Activated B cell treated with CpG ODN at 0.5 μM for 24 hours (primary cell): ENCODE data around the gene SAMM50. TPM values are rescaled to one million over a fixed set of nuclear protein-coding genes. Genes with fewer than 3 reads are reported as not detected.

Source experiments
- ATAC-seq: fragments of 200-7000 bp; cut with Tn5 transposase; one replicate; pipeline ENCODE4 v1.10.0; 2021; ENCODE audit warnings: low read depth, mild to moderate bottlenecking, moderate library complexity
- CTCF ChIA-PET: fragments of 350-600 bp; sonication (Branson Sonifier 250); formaldehyde crosslinking; loops from one replicate; lab custom pipeline; 2021; ENCODE audit warnings: antibody characterized with exemption; lab: Charles Lee
- POLR2A ChIA-PET: fragments of 350-600 bp; sonication (Branson Sonifier 250); formaldehyde crosslinking; loops from one replicate; lab custom pipeline; 2021; ENCODE audit warnings: antibody characterized with exemption; lab: Charles Lee
- DNase-seq: peaks from one replicate; pipeline ENCODE4 v3.0.0; 2022
- H3K27ac Mint-ChIP-seq: one replicate; pipeline ENCODE4 v1.8.0; 2020; ENCODE audit warnings: mixed read lengths
- H3K27me3 Mint-ChIP-seq: one replicate; pipeline ENCODE4 v1.8.0; 2021; ENCODE audit warnings: mixed read lengths
- H3K36me3 Mint-ChIP-seq: one replicate; pipeline ENCODE4 v1.8.0; 2021; ENCODE audit warnings: low read depth, mixed read lengths
- H3K4me1 Mint-ChIP-seq: one replicate; pipeline ENCODE4 v1.8.0; 2021; ENCODE audit warnings: mixed read lengths
- H3K4me3 Mint-ChIP-seq: one replicate; pipeline ENCODE4 v1.8.0; 2020; ENCODE audit warnings: mild to moderate bottlenecking, mixed read lengths
- H3K9me3 Mint-ChIP-seq: one replicate; pipeline ENCODE4 v1.8.0; 2020; ENCODE audit warnings: mixed read lengths
- CTCF ChIP-seq: fragments of 200-600 bp; IDR thresholded peaks from one replicate; pipeline ENCODE4 v1.8.0; 2022; ENCODE audit warnings: antibody characterized with exemption, mild to moderate bottlenecking
- intact Hi-C: fragments of 100-400 bp; cut with micrococcal nuclease; formaldehyde crosslinking; loops from one replicate; pipeline ENCODE4 v1.15.1; 2024
- total RNA-seq: library from RNA; stranded (reverse); gene quantifications from 2 replicates; pipeline ENCODE4 v1.2.3, GENCODE V29; 2022

Gene SAMM50
- total RNA-seq, 1 donor from 2014 or later = 51.2 TPM

GRCh38 chr22:43964314-43964857 lies 9.1 kb downstream of the SAMM50 start:
- ChIA-PET POLR2A (no interaction called here), CTCF (interaction anchor here (1.0 to 1.1 kb wide), 2 partner anchors 18 to 29 kb away, joined by 3 to 4 read pairs; no protein-coding TSS in a partner anchor)
- Mint-ChIP-seq H3K36me3 (peaks cover 64% of the 10 kb centered on the region), H3K4me3 (no peak overlapping the region), H3K4me1 (peaks cover 1% of the 10 kb centered on the region), H3K9me3 (no peaks in the 10 kb centered on the region), H3K27me3 (no peaks in the 10 kb centered on the region), H3K27ac (no peak overlapping the region)
- DNase-seq (no peak), ATAC-seq (no peak)
- intact Hi-C loops = no loop called here
- no peak for TF ChIP-seq CTCF

- Mint-ChIP-seq H3K4me3 (no peak overlapping the region), H3K36me3 (peaks cover 83% of the 10 kb centered on the region), H3K27ac (no peak overlapping the region), H3K27me3 (no peaks in the 10 kb centered on the region), H3K4me1 (no peaks in the 10 kb centered on the region), H3K9me3 (no peaks in the 10 kb centered on the region)
- no peak for ATAC-seq
- DNase-seq = no peak
- POLR2A ChIA-PET = no interaction called here
- no peak for TF ChIP-seq CTCF
- intact Hi-C loops = no loop called here
- CTCF ChIA-PET = no interaction called here
These were observed 11.8 kb downstream of the SAMM50 start for GRCh38 chr22:43967069-43967468.

GRCh38 chr22:43968614-43969013 lies 13.4 kb downstream of the SAMM50 start:
- ATAC-seq (no peak), DNase-seq (no peak)
- intact Hi-C loops = no loop called here
- no peak overlapping the region for H3K4me3 Mint-ChIP-seq
- no peaks in the 10 kb centered on the region for H3K4me1 Mint-ChIP-seq
- peaks cover 92% of the 10 kb centered on the region for H3K36me3 Mint-ChIP-seq
- TF ChIP-seq CTCF = no peak
- ChIA-PET CTCF (no interaction called here), POLR2A (interaction anchor here (0.8 kb wide), 1 partner anchor 14 kb away, joined by 6 read pairs; the partner anchor contains the start of gene SAMM50)
- H3K9me3 Mint-ChIP-seq = no peaks in the 10 kb centered on the region
- H3K27ac Mint-ChIP-seq = no peak overlapping the region
- no peaks in the 10 kb centered on the region for H3K27me3 Mint-ChIP-seq

- ATAC-seq (no peak), DNase-seq (no peak)
- H3K4me1 Mint-ChIP-seq = no peaks in the 10 kb centered on the region
- intact Hi-C loops = no loop called here
- no peaks in the 10 kb centered on the region for H3K27me3 Mint-ChIP-seq
- no peaks in the 10 kb centered on the region for H3K9me3 Mint-ChIP-seq
- H3K27ac Mint-ChIP-seq = no peak overlapping the region
- POLR2A ChIA-PET = no interaction called here
- TF ChIP-seq CTCF = no peak
- no peak overlapping the region for H3K4me3 Mint-ChIP-seq
- peaks cover 93% of the 10 kb centered on the region for H3K36me3 Mint-ChIP-seq
- CTCF ChIA-PET = no interaction called here
These were observed 14.0 kb downstream of the SAMM50 start for GRCh38 chr22:43969021-43969878.

- DNase-seq (no peak), ATAC-seq (no peak)
- ChIA-PET POLR2A (no interaction called here), CTCF (no interaction called here)
- H3K4me1 Mint-ChIP-seq = no peaks in the 10 kb centered on the region
- no peak overlapping the region for H3K27ac Mint-ChIP-seq
- peaks cover 93% of the 10 kb centered on the region for H3K36me3 Mint-ChIP-seq
- TF ChIP-seq CTCF = no peak
- H3K27me3 Mint-ChIP-seq = no peaks in the 10 kb centered on the region
- H3K4me3 Mint-ChIP-seq = no peak overlapping the region
- no peaks in the 10 kb centered on the region for H3K9me3 Mint-ChIP-seq
- intact Hi-C loops = no loop called here
These were observed 14.9 kb downstream of the SAMM50 start for GRCh38 chr22:43969989-43970755.
